Esophagus muscularis mucosa (tissue), 4 donors: ENCODE measurements around the gene SEZ6L2.

Experiments used
- EP300 ChIP-seq: sonication (generic); formaldehyde crosslinking; IDR thresholded peaks from one replicate; pipeline ENCODE4 v1.6.1; 2017; ENCODE audit warnings: antibody characterized with exemption
- POLR2A ChIP-seq: fragments of 450-650 bp; IDR thresholded peaks from one replicate; pipeline ENCODE4 v1.6.1; 2017; ENCODE audit warnings: antibody characterized with exemption, moderate library complexity, mild to moderate bottlenecking, low read depth
- TF ChIP-seq, protein P1 (sequence below), 3 experiments: fragments of 200-600 bp in 2 of 3; fragments of 450-650 bp in 1 of 3; sonication (generic) in 2 of 3; IDR thresholded peaks; one replicate each; pipeline ENCODE4 v1.5.1; 2017 to 2019; ENCODE audit warnings: antibody characterized with exemption in 3 of 3, mild to moderate bottlenecking in 2 of 3, moderate library complexity in 1 of 3

DNA sequence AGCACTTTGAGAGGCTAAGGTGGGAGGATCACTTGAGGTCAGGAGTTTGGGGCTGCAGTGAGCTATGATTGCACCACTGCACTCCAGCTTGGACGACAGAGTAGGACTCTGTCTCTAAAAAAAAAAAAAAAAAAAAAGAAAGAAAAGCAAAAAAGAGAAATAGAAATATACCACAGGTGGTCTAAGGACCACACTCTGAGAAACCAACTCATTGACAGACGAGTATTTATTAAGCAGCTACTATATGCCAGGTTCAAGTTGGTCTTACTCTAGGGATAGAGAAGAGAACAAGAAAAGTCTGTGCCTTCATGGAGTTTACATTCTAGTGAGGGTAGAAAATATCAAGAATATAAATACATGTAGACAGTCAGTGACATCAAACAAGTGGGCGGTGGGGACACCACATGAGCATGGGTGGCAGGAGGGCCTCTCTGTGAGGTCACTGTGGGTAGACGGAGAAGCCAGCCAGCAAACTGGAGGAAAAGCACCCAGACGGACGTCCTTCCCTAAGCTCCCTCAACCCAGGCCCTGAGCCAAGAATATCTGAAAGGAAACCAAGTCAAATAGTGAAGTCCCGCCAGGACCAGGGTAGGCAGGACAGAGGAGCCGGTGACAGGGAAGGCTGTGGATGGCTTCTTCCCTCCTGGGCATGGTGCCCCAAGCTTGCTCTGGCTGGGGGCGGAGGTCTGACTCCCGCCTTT, 41.1 kb downstream of the SEZ6L2 start:
- TF ChIP-seq, protein P1, sequence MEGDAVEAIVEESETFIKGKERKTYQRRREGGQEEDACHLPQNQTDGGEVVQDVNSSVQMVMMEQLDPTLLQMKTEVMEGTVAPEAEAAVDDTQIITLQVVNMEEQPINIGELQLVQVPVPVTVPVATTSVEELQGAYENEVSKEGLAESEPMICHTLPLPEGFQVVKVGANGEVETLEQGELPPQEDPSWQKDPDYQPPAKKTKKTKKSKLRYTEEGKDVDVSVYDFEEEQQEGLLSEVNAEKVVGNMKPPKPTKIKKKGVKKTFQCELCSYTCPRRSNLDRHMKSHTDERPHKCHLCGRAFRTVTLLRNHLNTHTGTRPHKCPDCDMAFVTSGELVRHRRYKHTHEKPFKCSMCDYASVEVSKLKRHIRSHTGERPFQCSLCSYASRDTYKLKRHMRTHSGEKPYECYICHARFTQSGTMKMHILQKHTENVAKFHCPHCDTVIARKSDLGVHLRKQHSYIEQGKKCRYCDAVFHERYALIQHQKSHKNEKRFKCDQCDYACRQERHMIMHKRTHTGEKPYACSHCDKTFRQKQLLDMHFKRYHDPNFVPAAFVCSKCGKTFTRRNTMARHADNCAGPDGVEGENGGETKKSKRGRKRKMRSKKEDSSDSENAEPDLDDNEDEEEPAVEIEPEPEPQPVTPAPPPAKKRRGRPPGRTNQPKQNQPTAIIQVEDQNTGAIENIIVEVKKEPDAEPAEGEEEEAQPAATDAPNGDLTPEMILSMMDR (IDR thresholded peaks at IDR 0.05): no peak
- TF ChIP-seq EP300: no peak
- no peak for TF ChIP-seq POLR2A
